GM19463 (cell line): ENCODE results near the gene TMEM130.

Experiments used
- ATAC-seq: cut with Tn5 transposase; IDR thresholded peaks from one replicate; pipeline ENCODE4 v1.9.1; 2021; ENCODE audit warnings: mild to moderate bottlenecking, moderate library complexity; ENCODE audit not compliant: unreplicated experiment

Gene TMEM130, protein sequence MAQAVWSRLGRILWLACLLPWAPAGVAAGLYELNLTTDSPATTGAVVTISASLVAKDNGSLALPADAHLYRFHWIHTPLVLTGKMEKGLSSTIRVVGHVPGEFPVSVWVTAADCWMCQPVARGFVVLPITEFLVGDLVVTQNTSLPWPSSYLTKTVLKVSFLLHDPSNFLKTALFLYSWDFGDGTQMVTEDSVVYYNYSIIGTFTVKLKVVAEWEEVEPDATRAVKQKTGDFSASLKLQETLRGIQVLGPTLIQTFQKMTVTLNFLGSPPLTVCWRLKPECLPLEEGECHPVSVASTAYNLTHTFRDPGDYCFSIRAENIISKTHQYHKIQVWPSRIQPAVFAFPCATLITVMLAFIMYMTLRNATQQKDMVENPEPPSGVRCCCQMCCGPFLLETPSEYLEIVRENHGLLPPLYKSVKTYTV

GRCh38 chr7:98869597-98870120 lies at the start of gene TMEM130:
TSS of gene TMEM130 (minus strand) at chr7:98870014. CDS start at chr7:98869861, 153 bp downstream.
- no peak for ATAC-seq

GRCh38 chr7:98917331-98917730 lies 47.5 kb upstream of the TMEM130 start:
- ATAC-seq: no peak

DNA sequence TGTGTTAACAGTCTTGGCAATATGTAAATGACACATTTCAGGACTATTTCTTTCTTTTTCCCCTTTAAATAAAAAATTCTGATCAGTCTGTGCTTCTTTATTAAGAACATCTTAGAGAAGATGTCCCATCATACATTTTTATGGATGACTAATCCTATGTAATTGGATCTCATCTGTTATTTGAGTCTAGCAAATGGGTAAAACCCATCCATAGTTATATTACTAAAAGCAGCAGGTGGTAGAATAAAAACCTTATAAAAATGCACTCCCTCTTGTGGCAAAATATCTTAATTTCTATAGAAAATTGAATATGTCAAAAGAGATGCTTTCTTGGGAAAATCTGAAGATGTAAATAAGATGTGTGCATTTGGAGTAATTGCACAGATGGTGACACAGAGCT lies 43.8 kb upstream of the TMEM130 start:
- ATAC-seq: no peak

GRCh38 chr7:98913026-98913425 lies 43.2 kb upstream of the TMEM130 start:
- no peak for ATAC-seq

DNA sequence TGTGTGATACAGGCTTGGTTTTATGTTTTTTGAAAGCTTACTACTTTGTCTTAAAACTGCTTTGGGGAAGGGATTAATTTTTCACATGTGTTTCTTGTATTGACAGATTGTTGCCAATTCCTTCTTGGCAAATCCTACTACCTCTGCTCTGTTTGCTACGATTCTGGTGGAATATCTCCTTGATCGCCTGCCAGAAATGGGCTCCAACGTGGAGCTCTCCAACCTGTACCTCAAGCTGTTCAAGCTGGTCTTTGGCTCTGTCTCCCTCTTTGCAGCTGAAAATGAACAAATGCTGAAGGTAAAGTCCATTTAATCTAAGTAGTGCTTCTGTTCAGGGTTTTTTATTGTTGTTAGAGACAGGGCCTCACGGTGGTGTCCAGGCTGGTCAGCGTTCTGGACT lies 42.1 kb upstream of the TMEM130 start:
- ATAC-seq: no peak

GRCh38 chr7:98910427-98910826 lies 40.6 kb upstream of the TMEM130 start:
- ATAC-seq: no peak

DNA sequence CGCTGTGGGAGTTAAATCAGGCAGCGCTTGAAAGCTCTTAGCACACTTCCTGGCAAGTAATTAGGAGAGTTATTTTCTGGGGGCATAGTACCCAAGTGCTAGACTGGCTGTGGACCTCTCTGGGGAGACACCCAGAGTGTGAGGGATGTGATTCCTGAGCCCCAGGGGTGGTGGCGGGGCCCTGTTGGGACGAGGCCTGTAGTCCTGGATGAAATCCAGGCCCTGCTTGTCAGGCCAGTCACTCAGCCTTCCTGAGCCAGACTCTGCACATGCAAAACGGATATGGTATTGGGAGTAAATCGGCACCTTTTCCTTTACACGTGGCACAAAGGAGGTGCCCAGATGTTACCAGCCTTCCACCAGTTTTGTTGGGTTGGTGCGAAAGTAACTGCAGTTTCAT lies 39.7 kb upstream of the TMEM130 start:
- no peak for ATAC-seq

DNA sequence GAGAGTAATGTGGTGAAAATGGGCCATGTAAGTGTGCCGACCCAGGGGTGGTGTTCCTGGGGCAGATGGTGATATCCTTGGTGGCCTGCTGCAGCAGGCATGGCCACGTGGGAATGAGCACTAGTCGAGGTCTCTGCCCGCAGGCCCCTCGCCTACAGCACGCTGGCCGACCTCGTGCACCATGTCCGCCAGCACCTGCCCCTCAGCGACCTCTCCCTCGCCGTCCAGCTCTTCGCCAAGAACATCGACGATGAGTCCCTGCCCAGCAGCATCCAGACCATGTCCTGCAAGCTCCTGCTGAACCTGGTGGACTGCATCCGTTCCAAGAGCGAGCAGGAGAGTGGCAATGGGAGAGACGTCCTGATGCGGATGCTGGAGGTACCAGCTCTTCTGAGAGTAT lies 38.8 kb upstream of the TMEM130 start:
- ATAC-seq: no peak

DNA sequence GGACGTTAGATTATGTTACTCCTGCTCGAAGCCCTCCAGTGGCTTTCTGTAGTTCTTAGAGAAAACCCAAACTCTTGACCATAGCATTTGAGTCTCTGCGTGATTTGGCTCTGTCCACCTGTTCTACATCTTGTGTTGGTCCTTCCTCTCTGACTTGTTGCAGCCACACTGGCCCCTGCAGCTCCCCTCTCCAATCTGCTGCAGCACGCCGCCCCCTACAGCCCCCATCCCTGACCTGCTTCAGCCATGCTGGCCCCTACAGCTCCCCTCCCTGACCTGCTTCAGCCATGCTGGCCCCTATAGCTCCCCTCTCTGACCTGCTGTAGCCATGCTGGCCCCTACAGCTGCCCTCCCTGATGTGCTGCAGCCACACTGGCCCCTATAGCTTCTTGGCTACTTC lies 37.8 kb upstream of the TMEM130 start:
- ATAC-seq: no peak

GRCh38 chr7:98903246-98903645 lies 33.4 kb upstream of the TMEM130 start:
- ATAC-seq: no peak

GRCh38 chr7:98902523-98902922 lies 32.7 kb upstream of the TMEM130 start:
- no peak for ATAC-seq

GRCh38 chr7:98900815-98901214 lies 31.0 kb upstream of the TMEM130 start:
- ATAC-seq: no peak

DNA sequence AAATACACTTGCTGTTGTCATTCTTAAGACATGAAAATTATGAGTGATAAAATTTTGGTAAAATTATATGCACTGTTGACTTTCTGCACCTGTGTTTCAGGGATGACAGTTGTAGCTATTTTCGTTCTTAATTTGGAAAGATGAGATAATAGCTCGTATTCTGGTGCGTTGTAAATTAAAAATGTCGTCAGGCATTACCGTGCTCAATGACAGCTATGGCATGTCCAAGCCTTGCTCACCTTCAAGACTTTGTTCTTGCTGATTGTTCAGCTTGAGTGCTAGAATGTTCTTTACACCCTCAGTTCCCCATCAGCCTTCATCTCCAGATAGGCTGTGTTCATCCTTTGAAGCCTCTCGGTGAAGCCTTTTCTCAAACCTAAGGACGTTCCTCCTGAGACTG lies 30.0 kb upstream of the TMEM130 start:
- no peak for ATAC-seq

DNA sequence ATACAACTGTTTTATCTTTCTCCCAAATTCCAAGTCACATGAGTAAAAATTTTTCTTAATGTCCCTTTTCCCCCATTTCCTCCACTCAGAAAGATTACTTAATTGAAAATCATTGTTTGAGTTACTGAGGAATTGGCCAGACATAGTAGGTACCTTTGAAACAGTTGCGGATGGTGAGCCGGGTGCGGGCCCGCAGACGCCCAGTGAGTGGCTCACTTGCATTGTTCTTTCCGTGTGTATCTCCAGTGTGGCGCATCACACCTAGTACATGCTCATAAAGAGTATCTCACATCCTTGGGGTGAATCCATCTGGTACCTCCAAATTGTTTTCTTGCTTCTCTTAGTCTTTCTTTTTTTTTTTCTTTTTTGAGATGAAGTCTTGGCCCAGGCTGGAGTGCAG lies 22.8 kb upstream of the TMEM130 start:
- no peak for ATAC-seq

DNA sequence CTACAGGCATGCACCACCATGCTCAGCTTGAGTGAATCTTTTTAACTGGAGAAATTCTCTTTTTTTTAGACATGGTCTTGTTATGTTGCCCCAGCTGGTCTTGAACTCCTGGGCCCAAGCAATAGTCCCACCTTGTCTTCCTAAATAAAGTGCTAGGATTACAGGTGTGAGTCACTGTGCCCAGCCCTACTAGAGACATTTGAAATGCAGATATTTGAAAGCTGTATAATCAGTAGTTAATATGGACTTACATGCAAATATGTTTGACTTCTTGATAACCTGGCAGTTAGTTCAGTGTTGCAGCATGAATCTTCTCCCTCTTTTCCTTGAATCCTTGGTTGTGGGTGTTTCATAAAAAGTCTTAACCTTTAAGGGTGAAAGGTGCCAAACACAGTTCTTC lies 17.2 kb upstream of the TMEM130 start:
- ATAC-seq: no peak

GRCh38 chr7:98884416-98884815 lies 14.6 kb upstream of the TMEM130 start:
- ATAC-seq: no peak

- no peak for ATAC-seq
Measured at GRCh38 chr7:98881561-98882315, 11.9 kb upstream of the TMEM130 start.

DNA sequence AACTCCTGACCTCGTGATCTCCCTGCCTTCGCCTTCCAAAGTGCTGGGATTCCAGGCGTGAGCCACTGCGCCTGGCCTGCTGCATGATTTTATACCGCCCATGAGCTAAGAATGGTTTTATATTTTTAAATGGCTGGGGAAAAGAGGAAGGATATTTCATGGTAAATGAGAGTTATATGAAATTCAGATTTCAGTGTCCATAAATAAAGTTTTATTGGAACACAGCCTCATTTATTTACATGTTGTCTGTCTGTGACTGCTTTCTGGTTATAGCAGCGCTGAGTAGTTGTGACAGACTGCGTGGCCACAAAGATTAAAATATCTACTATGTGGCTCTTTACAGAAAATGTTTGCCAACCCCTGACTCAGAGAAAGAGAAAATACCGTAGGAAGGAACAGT lies 10.7 kb upstream of the TMEM130 start:
- no peak for ATAC-seq

GRCh38 chr7:98879979-98880315 lies 10.1 kb upstream of the TMEM130 start:
- ATAC-seq: no peak

DNA sequence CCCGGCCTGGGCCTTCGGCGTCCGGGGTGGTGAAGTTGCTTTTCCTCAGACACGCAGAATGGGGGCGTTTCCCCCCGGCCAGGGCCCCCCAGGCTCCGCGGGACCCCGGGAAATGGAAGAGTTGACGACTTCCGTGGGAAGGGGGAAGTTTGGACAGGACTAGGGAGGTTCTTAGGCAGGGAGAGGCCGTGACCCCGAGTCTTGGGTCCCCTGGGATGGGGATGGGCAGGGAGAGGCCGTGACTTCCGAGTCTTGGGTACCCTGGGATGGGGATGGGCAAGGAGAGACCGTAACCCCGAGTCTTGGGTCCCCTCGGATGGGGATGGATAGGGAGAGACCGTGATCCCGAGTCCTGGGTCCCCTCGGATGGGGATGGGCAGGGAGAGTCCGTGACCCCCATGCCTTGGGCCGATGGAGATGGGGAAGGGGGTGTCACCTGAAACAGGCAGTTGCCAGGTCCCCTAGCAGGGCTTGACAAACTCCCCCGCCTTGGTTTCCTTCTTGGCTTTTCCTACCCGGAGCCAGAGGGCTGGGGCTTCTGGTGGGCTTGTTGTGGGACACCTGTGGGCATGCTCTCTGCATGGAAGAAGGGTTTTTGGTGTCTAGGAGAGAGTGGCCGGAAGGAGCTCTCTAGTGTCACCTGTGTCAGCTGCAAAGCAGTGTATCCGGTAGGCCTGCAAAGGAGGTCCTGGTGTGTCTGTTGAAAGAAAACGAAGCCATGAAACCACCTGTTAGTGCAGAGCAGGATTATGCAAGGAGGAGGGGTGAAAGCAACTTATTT lies 9.6 kb upstream of the TMEM130 start:
- peak; percentile 65 for ATAC-seq
